AG10803 (cell line): ENCODE data around the gene TRMT44.

ENCODE experiments used
- DNase-seq: peaks from one replicate; pipeline ENCODE4 v3.0.0; 2010; ENCODE audit warnings: low read depth
- H3K4me3 ChIP-seq: 2 replicates; pipeline ENCODE4 v1.5.1; 2011; ENCODE audit warnings: mild to moderate bottlenecking, low read length, control low read depth
- CTCF ChIP-seq: conservative IDR thresholded peaks from 2 replicates; pipeline ENCODE4 v1.5.1; 2011; ENCODE audit warnings: mild to moderate bottlenecking, low read length, control low read depth, inconsistent platforms

The TRMT44 gene

GRCh38 chr4:8468746-8469535 is 28.4 kb downstream of the TRMT44 start:
- TF ChIP-seq CTCF: peak; percentile 98
- H3K4me3 ChIP-seq: no peak overlapping the region
- peak; percentile 56 for DNase-seq

GRCh38 chr4:8469550-8469949 is 29.0 kb downstream of the TRMT44 start:
- no peak for TF ChIP-seq CTCF
- DNase-seq: no peak
- H3K4me3 ChIP-seq: no peak overlapping the region

- TF ChIP-seq CTCF: no peak
- DNase-seq: no peak
- H3K4me3 ChIP-seq: no peak overlapping the region
Measured at GRCh38 chr4:8470451-8471024, 30.0 kb downstream of the TRMT44 start.

- no peak for DNase-seq
- TF ChIP-seq CTCF: no peak
- H3K4me3 ChIP-seq: no peak overlapping the region
Measured at GRCh38 chr4:8471211-8471875, 30.8 kb downstream of the TRMT44 start.

- no peak for DNase-seq
- no peak for TF ChIP-seq CTCF
- no peak overlapping the region for H3K4me3 ChIP-seq
Measured at GRCh38 chr4:8472158-8472688, 31.6 kb downstream of the TRMT44 start.

- no peak overlapping the region for H3K4me3 ChIP-seq
- DNase-seq: peak; percentile 96
- no peak for TF ChIP-seq CTCF
Measured at GRCh38 chr4:8472689-8473197, 32.2 kb downstream of the TRMT44 start.
